Measurements from ENCODE around the gene FAM151A.
A peak's percentile ranks its signal among the peaks of the same experiment; 100 is the strongest.

FAM151A gene

DNA sequence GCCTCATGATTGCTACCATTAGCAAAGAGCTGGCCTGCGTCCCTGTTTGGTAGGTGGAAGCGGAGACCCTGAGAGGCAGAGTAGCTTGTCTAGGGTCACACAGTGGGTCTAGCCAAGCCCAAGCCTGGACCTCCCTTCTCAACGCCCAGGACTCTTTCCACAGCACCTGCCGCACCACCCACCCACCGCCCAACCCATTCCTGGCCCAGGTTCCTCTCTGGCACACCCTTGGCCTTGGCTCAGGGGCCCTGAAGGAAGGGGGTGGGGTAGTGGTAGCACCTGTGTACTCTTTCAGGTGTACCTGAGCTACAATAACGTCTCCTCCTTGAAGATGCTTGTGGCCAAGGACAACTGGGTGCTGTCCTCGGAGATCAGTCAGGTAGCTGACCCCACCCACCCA lies 19.3 kb downstream of the FAM151A start:
- DNase-seq (ENCODE audit: low spot score), result no peak

DNA sequence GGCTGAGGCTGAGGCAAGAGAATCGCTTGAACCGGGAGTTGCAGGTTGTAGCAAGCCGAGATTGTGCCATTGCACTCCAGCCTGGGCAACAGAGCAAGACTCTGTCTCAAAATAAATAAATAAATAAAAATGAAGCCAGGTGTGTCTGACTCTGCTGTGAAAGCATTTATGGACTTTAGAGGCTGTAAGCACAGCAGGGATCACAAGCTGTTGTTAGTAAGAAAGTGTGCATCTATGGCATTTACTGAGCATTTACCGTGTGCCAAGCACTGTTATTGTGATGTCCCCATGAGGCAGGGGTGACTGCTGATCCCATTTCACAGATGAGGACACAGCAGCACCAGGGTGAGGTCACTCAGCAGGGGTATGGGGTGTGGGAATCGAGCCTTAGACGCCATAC lies 20.1 kb downstream of the FAM151A start:
- DNase-seq (ENCODE audit: low spot score), result no peak

DNA sequence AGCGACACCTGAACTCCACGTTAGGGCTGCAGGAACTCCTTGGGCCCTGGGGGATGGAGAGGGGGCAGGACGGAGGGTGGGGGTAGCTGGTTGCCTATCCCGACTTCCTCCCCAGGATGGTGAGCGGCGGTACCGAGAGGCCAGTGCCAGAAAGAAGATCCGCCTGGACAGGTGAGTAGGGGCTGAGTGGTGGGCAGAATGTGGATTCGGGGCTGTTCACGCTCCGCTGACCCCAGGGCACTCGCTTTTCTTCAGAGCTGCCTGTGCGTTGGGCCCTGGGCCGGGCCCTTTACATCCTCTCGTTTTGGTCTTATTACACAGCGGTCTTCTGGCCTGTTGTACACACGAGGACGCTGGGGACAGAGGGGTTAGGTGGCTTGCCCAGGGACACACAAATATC lies 20.8 kb downstream of the FAM151A start:
- no peak for DNase-seq (ENCODE audit: low spot score)

DNA sequence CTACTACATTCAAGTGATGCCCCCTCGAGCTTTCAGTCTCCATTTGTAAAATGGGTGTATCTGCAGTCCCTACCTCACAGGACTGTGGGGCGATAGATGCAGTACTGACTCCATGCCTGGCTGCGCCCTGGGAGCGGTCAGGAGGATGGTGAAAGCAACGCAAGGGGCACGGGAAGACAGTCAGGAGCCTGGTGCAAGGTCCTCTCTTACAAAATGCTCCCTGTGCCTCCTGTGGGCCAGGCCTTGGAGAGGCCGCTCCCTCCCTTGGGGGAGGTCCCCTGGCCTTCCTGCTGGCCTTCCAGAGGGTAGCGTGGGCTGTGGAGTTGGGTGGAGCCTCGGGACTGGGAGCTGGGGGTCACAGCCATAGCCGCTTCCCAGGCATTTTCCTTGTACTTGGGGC lies 21.6 kb downstream of the FAM151A start:
- DNase-seq (ENCODE audit: low spot score), result no peak

DNA sequence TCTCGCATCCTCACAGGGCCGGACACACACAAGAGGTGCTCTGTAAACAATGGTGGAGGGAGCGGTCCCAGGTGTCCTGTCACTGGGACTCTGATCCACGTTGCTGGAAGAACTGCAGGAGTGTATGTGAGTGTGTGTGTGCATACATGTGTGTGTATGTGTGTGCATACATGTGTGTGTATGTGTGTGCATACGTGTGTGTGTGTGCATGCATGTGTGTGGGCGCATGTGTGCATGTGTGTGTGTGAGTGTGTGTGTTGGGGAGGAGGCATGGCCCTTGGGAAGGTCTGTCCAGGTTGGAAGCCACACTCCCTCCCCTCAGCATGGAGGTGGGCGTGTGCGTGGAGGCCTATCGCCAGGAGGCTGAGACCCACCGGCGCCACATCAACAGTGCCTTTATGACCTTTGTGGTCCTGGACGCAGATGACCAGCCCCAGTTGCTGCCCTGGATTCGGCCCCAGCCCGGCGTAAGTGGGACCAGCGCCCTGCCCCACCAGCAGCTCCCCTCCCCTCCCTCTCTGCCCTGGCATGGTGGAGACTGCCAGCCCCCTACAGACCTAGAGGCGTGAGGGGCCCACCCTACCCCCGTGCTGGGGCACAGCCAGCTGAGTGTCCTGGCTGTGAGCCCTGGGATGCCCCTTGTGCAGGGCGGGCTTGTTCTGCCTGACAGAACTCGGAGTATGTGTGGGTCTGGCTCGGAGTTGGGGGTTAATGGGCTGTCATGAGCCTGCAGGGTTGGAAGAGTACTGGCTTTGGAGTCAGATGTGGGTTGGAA lies 22.2 kb downstream of the FAM151A start:
- no peak for DNase-seq (ENCODE audit: low spot score)

DNA sequence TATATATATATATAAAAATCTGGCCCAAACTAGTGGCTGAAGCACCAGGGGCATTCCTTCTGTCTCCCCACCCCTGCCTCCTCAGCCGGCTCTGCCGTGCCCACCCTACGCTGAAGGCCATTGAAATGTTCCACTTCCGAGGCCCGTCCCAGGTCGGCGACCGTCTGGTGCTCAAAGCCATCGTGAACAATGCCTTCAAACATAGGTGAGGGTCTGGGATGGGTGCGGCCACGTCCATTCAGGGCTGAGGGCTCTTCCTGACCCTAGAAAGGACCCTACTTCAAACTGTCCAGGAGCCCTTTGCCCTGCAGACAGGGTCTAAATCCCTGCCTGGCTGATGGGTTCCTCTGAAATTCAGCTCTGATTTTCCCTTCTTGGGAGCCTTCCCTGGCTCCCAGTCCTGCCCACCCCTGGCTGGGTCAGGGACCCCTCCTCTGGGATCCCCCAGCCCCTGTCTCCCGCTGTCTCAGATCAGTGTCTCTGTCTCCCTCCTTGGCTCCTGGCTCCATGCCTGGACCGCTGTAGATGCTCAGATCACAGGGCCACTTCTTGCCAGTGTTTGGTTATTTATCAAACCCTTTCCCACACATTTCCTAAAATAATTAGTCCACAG lies 24.0 kb downstream of the FAM151A start:
- no peak for DNase-seq (ENCODE audit: low spot score)

DNA sequence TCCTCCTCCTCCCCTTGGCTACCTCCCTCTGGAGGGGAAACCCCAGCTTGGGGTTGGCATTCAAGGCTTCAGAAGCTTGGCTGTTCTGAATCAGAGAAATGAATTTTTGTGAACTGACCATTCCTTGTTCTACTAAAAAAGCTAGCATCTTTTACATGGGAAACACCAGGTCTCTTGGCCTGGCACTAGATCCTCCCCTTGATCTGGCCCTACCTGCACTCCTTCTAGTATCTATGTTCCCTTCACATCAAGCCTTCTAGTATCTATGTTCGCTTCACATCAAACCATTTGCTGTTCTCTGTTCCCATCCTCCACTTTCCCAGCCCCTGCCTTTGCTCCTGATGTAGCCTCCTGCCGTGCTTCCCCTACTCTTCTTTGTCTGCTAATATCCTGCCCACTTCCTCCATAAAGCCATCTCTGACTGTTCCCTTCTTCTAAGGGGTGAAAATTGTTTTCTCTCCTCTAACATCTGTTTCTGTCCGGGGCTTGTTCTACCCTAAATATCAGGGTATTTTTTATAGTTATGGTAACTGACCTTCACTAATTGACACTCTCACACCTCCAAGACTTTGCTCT lies 25.8 kb downstream of the FAM151A start:
- DNase-seq (ENCODE audit: low spot score), result no peak

DNA sequence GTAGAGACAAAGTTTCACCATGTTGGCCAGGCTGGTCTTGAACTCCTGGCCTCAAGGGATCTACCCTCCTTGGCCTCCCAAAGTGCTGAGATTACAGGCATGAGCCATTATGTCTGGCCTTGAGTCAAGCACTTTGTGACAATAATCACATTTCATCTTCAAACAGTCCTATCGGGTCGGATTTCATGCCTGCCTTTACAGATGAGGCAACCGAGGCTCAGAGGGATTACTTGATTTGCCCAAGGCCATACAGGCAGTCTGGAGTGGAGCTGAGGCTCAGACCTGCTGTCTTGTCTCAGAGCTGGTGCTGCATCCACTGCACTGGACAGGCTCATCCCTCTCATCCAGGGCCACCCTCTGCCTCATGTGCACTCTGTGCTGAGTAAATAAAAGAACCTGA lies 26.6 kb downstream of the FAM151A start:
- no peak for DNase-seq (ENCODE audit: low spot score)

DNA sequence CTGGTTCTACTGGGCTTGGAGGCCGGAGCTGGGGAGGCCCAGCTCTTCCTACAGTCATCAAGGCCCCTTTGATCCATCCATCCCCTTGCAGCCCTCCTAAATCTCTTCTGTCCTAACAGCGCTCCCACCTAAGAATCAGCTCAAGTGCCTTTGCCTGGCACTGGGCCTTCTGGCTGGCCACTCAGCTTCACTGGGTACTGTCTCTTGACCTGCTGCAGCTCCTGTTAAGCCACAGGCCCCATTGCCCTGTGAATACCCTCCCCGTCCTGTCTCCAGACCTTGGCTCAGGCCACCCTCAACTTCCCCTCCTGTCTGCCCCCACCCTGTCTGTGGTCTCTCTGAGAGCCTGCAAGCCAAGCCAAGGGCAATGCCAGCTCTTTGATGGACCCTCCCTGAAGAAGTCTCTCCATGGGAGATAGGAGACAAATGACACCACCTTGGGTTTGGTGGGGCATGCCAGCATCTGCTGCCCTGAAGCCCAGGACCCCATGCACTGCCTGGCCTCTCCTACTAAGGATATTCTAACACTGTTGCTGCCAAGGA lies 27.3 kb downstream of the FAM151A start:
- DNase-seq (ENCODE audit: low spot score), result no peak

DNA sequence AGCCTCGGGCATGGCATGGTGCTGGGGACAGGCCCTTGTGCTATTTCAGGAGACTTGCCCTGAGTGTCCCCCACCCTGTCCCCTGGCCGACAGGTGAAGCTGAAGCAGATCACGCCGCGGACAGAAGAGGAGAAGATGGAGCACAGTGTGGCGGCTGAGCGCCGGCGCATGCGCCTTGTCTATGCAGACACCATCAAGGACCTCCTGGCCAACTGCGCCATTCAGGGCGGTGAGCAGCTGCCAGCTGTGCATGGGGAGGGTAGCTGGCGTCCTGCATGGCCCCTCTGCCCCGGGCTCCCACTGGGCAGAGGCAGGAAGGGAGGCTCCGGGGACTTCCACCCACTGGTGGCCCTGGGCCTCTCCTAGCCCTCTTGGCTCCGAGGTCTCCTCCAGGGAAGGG lies 28.9 kb downstream of the FAM151A start:
- DNase-seq (ENCODE audit: low spot score), result no peak

DNA sequence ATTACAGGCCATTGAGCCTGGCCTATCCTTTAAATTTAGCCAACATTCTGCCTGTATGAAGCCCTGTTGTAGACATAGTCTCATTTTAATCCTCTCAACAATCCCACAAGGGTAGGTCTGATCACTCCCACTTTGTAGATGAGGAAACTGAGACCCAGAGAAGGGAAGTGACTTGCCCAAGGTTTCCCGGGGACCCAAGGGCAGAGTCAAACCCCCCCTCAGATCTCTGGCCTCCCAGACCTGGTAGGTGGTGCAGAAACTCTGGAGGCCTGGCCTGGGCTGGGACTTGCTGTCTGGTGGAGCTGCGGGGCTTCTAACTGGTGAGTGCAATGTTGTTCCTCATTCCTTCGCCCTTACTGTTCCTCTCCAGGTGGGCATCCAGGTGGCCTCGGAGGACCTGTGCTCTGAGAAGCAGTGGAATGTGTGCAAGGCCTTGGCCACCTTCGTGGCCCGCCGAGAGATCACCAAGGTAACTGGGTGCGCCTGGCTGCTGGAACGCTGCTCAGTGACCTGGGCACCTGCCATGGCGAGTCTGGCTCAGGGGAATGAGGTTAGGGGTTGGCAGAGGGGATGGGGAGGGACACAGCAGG lies 29.7 kb downstream of the FAM151A start:
- DNase-seq (ENCODE audit: low spot score), result no peak

DNA sequence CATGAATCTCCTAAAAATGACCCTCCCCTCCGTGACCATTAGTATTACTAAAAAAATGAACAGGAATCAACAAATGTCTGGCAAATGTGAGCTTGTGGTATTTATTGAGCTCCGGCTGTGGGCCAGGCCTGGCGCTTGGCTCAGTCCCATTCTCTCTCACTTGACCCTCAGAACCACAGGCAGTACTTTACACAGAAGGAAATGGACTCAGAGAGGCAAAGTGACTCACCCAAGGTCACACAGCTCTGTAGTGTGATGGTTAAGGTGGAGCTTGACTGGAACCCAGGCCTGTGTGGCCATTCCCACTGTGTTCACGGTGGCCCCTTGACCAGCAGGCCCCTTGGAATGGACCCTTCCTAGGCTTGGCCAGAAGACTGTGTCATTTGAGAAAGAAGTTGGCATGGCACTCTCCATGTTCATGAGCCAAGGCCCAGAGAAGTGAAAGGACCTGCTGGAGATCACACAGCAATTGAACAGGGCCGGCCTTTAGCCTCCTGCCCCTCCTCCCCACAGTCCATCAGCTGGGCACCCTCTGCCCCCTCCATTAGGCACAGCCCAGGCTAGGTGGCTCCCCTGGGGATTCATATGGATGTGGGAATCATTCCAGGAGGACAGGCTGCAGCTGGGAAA lies 32.1 kb downstream of the FAM151A start:
- no peak for DNase-seq (ENCODE audit: low spot score)

DNA sequence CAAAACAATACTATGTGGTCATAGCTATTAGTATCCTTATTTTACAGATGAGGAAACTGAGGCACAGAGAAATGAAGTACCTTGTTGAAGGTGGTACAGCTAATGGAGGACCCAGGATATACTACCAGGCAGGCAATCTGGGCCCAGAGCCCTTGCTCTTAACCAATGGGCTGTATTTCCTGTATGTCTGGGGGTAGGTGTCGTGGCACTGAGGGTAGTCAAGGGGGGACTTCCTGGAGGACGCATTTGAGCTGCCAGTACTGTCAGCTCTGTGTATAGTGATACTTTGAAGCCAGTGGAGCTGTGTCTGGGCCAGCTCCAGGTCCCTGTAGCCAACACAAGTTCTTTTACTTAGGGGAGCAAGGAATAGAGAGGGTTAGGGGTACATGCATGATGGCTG lies 34.9 kb downstream of the FAM151A start:
- no peak for DNase-seq (ENCODE audit: low spot score)

DNA sequence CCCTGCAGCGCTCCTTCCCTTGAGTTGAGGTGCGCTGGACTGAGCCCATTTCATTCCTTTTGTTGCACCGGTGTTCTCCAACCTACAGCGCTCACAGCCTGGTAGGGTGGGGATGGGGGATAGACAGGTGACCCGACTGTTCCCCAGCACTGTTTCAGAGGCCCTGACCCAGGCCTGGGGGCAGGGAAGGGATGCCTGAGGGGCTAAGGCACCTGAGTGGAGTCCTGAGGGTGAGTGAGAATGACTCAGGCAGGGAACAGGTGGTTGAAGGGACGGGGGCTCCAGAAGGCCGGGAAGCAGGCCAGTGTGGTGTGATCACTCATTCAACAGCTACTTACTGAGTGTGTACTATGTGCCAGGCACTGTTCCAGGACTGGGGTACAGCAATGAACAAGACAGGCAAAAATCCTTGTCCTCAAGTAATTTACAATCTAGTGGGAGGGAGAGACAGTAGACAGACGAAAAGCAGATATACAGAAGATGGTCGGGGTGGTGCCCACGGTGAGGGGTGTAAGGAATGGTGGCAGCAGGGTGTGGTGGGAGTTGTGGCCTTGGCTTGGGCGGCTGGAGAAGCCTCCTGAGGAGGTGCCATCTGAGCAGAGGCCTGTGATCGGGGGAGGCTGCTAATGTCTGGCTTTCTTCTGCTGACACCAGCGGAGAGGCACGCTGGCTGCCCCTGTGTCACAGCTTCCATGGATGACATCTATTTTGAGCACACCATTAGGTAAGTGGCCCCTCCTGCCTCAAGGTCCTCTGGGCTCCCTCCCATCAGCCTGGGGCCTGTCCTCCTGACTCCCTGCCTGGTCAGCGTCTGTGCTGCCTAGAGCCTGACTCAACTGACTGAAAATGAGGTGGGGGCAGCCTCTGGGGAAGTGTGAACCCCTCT lies 37.9 kb downstream of the FAM151A start:
- no peak for DNase-seq (ENCODE audit: low spot score)

DNA sequence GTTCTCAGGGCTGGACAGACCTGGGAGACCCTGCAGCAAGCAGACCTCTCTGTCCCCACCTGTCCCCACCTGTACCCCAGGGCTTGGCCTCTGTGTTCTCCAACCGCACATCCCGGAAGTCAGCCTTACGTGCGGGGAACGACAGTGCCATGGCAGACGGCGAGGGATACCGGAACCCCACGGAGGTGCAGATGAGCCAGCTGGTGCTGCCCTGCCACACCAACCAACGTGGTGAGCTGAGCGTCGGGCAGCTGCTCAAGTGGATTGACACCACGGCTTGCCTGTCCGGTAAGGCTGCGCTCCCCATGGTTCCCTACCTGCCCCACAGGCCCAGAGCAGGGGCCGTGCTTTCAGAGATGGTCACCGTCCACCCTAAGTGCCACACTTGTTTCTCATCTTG lies 38.8 kb downstream of the FAM151A start:
- DNase-seq (ENCODE audit: low spot score), result no peak

DNA sequence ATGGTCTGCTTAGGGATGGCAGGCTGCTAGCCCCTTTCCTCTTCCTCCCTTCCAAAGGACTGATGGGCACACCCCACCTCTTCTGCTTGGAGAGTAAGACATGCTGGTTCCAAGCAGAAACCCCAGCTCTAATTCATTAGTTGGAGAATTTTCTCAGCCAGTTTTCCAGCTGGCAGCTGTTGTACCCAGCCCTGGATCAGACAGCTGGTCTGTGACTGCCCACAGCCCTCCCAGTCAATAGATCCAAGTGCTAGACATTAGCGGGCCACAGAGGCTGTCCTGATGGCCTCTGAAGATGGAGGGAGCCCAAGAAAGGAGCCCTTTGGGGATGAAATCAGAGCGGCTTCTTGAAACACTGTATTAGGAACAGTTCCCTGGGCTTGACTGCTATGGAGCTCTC lies 39.5 kb downstream of the FAM151A start:
- no peak for DNase-seq (ENCODE audit: low spot score)

DNA sequence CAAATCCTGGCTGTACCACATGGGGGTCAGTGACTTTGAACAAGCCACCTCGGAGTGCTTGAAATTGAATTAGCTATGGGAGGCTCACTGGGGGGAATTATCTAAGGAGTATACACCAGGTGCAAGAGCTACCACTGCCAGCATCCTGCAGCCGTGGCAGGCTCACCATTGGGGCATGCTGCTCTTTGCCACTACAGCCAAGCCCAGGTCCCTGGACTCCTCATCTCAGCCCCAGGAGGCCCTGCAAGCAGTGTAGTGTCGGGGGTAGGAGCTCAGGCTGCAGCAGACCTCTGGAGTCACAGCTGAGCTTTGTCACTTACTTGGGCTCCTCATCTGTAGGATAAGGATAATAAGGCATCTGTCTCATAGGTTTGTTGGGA lies 40.0 kb downstream of the FAM151A start:
- DNase-seq (ENCODE audit: low spot score), result no peak

DNA sequence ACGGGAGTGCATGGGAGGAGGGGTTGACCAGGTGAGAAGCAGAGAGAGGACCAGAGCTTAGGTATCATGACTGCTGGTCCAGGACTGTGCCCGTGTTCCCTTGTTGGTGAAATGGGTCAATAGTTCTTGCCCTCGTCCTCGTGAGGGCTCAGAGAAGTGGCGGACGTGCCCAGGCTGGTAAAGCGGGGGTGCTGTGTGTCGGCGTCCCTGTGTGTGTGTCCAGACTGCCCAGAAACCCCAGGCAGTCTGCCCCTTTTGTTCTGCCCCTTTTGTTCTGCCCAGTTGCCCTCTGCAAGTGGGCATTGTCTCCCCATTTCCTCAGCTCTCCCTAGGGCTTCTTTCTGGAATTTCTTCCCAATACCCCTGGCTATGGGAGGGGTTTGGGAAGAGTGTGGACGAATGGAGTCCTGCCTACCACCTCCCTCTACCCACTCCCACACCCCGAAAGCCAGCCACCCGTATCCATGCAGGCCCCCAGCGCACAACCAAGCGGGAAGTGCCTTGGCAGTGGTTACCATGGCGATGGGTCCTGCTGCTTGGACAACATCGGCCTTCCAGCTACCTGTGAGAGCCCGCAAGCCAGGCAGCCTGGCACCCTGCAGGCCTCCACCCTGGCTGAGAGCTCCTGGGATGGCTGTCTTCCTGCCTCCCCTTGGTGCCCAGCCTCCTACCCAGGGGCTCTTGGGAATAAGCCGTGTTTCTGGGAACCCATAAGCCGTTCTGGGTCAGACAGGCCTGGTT lies 40.6 kb downstream of the FAM151A start:
- no peak for DNase-seq (ENCODE audit: low spot score)

DNA sequence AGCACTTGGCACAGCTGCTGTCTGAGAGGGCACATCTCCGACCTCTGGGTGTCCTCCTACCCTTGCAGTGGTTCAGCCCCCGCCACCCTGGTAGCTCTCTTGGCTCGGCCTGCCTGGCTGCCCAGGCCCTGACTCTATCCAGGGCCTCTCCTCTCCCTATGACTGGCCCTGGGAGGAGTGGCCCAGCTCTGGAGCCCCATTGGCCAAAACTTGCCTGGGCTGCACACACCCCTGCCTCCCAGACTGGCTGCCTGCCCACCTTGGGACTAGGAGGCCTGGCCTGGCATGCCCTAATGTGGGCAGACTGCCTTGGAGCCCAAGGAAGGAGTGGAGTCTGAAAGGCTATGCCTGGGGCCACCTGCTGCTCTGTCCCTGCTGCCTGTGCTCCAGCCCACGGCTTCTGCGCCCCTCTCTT lies 41.7 kb downstream of the FAM151A start:
- DNase-seq (ENCODE audit: low spot score), result peak; percentile 99

DNA sequence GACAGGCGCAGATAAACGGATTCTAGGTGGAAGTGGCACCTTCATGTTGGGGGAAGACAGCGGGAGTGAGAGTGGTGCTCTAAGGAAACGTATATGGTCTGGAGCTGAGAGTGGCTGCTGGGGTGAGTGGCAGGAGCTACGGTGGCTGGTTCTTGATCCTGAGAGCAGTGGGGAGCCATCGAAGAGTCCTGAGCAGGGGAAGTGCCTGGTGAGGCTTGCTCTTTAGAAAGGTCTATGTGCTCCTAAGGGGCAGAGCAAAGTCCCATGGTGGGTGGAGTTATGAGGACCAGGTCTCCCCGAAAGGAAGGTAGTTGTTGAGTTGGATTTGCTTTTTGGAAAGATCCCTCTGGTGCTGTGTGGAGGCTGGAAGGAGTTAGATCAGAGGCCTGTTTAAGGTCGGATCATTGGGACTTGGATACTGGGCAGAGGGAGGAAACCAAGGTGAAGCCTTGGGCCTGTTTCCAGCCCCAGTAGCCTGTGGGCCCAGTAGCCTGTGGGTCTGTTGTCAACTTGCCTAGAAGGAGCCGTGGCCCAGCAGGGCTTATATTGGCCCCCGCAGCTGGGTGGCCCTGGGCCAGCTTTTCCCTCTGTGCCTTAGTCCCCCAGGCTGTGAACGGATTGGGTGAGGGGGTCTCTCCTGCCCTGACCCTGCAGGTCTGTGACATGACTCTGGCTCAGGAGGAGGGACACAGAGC lies 42.3 kb downstream of the FAM151A start:
- no peak for DNase-seq (ENCODE audit: low spot score)

Measured in AG08395 (cell line).